ENCODE results near the gene INTS1.
"Not testable (repeated sequence)": the region's sequence is repeated elsewhere in the genome, so short reads cannot be mapped to it uniquely, and the experiment has no call there.

Gene INTS1

DNA sequence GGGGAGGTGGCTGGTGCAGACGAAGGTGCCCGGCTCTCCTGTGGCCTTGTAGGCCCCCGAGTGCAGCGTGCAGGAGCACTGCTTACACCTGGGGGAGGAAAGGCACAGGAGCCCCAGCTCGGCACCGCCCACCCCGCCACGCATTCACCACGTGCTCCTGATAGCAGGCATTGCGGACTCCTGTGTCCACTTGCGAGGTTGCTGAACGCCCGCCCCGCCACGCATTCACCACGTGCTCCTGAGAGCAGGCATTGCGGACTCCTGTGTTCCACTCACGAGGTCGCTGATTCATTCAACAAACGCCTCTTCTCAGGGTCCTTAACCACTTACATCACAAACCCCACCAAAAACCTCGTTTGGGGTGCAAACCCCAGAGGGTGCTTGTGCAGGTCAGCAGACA, 58.8 kb downstream of the INTS1 start:
- no peak for DNase-seq (ENCODE audit: low read depth)

DNA sequence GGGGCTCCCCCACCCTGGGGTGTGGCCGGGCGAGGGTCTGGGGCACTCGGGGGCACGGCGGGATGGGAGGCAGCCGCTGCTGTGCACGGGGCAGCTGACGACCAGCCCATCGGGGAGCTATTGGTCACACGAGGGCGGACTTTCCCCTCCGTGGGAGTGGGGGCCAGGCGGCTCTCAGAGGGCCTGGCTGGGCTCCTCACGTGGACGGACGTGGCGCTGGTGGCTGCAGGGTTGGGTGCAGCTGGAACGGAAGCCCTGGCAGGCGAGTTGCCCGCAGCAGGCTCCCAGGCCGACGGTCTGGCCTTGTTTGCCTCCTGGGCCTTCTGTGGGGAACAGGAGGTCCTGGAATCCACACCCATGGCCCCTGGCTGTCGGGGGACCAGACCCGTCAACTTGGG, 59.3 kb downstream of the INTS1 start:
- no peak for DNase-seq (ENCODE audit: low read depth)

DNA sequence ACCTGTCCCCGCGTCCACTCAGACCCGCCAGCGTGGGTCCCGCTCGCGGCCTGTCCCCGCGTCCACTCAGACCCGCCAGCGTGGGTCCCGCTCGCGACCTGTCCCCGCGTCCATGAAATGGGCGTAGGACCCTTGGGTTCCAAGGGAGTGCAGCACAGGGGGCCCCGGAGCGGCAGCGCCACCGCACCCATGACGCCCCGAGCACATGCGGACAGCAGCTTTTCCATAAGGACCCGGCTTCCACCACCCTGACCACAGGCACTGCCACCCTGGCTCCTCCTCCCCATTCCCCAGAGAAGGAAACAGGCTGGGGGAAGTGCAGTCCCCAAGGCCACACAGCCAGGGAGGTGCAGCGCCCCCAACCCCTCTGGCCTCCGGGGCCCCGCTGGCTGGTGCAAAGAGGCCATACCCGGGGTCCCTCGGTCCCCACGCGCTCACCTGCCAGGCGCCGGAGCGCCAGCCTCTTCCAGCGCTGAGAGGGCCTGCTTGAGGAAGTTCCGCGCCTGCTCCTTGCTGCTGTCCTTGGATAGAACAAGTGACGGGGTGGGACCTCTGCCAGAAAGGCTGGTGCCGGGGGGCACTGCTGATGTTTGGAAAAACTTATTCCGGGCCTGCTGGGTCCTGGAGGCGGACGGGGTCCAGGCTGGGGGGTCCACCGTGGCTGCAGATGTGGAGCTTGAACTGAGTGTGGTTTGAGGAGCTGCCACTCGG, 59.8 kb downstream of the INTS1 start:
- DNase-seq (ENCODE audit: low read depth) = no peak

DNA sequence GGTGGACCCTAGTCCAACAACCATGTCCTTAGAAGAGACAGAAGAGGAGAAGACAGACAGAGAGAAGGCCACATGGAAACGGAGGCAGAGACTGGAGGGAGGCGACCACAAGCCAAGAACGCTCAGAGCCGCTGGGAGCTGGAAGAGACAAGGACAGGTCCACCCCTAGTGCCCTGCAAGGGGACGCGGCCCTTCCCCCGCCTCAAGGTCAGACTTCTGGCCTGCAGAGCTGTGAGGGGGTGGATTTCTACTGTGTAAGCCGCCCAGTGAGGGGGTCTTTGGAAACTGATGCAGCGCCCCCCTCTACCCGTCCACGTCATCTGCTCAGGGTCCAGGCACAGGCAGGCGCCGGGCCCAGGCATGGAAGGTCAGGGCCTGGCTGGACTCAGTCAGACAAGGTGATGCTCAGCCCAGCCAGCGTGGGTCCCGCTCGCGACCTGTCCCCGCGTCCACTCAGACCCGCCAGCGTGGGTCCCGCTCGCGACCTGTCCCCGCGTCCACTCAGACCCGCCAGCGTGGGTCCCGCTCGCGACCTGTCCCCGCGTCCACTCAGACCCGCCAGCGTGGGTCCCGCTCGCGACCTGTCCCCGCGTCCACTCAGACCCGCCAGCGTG, 60.5 kb downstream of the INTS1 start:
- DNase-seq (ENCODE audit: low read depth) = not testable (repeated sequence)

DNA sequence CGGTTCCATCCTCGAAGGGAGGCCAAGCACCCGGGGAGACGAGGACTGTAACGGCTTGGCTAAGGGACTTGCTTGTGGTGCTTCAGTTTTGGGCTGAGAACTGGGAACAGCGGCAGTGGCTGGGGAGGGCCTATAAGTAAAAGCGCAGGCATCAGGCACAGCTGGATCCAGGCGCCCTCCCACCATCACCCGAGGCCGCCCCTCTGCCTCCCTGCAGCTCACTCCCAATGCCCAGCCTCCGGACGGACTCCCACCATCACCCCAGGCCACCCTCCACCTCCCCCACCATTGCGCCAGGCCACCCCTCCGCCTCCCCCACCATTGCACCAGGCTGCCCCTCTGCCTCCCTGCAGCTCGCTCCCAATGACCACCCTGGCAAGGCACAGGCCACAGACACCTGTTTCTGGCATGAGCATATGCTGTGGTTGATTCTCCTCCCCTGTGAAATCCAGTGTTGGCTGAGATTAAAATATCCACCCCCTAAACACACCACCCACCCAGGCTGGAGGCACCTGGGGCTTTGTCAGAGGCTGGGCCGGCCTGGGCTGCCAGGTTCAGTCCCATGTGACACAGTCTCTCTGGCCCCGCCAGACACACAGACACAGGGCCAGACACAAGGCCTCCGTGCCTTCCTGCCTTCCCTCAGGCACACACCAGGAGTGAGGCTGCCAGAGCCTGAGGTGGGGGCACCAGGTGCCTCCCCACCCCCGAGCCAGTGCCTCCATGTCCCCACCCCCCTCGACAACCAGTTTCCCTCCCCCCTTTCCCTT, 61.6 kb downstream of the INTS1 start:
- no peak for DNase-seq (ENCODE audit: low read depth)

DNA sequence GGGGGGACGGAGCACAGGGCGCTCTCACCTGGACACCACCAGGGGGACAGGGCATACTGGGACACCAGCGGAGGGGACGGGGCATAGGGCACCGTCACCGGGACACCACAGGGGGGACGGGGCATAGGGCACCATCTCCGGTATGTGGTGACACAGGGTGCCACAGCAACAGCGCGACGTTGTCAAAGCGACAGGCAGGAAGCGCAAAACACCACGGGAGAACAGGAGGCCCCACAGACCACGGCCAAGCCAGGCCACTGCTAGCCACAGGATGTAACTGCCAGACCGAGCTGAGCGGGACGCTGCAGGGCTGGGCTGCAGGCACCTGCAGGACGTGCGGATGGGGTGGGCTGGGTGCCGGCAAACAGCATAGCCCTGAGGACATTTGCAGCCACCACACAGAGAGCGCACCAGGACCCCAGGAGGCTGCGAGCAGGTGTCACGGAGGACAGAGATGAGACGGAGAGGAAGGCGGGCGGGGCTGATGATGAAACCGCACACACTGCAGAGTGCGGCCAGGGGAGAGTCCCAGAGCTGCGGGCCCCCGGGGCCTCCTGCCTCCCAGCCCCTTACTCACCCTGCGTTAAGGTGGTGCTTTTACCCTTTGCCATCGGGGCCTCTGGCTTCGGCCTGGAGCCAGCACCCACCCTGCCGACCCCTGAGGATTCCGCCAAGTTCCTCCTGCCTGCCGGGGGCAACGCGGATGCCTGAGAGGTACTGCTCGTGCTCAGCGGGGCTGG, 62.4 kb downstream of the INTS1 start:
- no peak for DNase-seq (ENCODE audit: low read depth)

DNA sequence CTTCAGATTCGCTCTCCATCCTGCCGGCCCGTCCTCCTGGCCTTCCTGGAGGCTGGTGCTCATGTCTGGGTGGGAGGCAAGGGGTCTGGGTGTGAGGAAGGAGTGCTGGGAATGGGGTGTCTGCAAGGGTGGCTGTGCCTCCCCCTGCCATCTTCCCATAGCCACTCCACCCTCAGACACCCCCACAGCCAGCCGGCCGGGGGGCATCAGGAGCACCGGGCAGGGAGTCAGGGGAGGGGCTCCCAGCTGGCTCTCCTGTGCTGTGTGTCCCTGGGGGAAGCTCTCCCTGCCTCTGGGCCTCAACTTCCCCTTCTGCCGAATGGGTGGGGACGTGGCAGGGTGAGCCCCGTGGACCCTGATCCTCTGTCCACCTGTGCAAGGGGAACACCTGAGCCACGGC, 63.6 kb downstream of the INTS1 start:
- DNase-seq (ENCODE audit: low read depth) = no peak

DNA sequence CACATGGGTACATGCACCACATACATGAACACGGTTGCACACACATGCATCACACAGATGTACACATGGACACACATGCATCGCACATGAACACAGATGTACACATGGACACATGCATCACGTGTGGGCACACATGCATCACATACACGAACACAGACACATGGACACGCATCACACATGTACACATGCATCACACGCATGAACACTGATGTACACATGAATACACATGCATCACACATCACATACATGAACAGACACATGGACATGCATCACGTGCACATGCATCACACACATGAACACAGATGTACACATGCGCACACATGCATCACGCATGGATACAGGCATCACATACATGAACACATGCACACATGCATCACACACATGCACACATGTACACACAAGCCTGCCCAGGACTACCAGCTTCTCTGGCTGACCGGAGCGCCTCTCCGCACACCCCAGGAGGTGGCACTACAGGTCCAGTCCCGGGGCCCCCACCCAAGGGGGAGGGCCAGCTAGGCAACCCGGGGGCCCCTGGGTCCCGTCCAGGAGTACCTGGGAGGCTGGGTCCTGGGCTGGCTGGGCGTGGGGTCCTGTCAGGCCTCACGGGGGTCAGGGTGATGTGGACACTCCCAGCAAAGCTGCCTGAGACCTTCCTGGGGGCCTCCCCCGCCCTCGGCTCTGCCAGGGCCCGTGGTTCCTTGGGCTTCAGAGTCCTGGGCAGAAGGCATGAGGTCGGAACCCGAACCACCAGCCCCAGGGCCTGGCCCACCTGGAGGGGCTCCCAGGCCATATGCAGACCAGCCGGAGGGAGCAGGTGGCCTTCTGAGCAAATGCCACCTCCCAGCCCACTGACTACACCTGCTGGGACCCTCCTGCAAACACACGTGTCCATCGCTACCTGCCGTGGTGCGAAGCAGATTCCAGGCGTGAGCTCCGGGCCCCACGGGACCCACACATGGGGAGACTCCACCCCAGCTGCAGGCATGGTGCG, 64.5 kb downstream of the INTS1 start:
- DNase-seq (ENCODE audit: low read depth) = no peak

DNA sequence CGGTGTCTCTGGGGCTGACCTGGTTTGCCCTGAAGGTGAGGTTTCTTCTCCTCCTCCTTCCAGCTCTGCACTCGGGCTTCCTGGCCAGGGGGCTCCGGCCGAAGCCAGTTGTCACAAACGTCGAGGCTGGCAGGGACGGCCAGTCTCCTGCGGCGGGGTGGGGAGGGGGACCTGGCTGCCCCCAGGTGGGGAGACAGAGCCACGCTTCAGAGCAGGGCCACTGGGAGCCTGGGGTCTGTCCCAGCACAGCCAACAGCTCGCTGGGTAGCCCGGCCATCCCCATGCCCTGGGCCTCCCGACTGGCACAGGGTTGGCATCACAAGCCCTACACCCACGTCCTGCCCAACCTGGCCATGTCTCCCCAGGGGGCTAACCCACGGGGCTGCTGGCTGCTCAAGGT, 65.4 kb downstream of the INTS1 start:
- DNase-seq (ENCODE audit: low read depth) = no peak

DNA sequence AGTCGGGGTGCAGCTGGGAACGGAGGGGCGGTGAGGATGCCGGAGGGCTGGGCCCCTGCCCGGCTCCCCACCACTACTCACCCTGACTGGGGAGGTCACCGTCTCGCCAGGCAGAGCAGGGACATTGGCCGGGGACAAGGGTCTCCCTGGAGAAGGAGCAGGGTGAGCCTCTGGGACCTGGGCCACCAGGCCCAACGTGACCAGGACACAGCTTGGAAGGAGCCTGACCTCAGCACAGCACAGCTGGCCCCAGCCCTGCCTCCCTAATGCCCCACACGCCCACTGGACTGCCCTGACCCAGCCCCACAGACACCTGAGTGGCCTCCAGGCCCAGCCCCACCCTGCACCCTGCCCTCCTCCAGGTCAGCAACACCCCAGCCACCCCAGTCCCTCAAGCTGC, 66.0 kb downstream of the INTS1 start:
- DNase-seq (ENCODE audit: low read depth) = no peak

DNA sequence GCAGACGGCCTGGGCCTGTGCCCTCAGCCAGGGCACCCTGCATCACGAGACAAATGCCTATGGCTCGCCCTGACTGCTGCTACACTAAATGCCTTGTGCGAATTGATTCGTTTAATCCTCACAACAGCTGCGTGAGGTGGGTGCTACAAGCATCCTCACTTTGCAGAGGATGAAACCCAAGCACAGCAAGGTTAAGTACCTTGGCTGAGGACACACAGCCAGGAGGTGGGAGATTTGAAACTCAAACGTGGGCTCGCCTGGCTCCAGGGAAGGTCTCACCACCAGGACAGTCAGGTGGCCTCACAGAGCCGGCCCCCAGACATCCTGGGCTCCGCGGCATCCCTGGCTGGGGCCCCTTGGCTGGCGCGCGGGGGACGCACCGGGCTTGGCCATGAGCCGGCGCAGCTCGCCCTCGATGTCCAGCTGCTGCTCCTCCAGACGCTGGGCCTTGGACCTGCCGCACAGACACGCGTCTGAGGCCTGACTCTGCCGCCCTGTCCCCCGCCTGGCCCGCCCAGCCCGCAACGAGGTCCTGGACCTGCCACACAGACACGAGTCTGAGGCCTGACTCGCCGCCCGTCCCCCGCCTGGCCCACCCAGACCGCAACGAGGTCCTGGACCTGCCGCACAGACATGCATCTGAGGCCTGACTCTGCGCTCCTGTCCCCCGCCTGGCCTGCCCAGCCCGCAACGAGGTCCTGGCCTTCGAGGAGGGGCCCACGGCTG, 66.9 kb downstream of the INTS1 start:
- no peak for DNase-seq (ENCODE audit: low read depth)

DNA sequence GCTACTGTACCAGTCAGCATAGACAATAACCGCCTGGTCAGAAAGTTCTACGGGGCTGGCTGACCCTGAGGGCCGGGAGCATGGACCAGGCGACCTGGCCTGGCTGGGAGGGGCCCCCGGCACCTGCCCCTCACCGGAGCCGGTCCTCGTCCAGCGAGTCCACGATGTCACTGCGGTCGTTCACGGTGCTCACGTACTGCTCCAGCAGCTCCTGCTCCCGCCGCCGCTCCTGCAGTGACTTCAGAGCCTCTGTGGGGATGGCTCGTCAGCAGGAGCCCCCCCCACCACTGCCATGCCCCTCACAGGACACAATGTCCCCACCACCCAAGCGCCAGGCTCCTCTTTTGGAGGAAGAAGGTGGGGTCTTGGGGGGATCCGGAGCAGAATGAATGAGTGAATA, 67.6 kb downstream of the INTS1 start:
- DNase-seq (ENCODE audit: low read depth) = no peak

DNA sequence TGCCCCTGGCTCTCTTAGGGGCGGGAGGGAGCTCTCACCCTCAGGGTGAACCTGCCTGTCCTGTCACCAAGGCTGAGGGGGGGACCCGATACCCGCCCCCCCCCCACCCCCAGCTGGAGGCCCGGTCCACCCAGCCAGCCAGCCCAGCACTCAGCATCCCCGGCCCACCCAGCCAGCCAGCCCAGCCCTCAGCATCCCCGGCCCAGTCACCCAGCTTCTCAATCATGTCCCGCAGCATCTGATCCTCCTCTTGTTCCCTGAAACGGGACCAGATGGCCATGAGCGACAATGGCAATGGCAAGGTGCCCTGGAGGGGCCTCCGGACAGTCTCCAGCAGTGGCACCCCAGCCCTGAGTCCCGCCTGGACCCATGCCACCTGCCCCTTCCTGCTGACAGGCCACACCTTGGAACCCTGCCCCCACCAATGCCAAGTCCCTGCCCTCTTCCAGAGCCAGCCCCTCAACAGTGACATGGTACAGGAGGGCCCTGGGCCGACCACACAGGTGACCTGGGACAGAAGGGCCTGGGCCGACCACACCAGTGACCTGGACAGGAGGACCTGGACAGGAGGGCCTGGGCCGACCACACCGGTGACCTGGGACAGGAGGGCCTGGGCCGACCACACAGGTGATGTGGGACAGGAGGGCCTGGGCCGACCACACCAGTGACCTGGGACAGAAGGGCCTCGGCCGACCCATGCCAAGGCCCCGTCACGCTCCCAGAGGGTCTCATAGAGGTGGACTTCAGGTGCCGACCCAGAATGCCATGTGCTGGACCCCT, 69.1 kb downstream of the INTS1 start:
- no peak for DNase-seq (ENCODE audit: low read depth)

DNA sequence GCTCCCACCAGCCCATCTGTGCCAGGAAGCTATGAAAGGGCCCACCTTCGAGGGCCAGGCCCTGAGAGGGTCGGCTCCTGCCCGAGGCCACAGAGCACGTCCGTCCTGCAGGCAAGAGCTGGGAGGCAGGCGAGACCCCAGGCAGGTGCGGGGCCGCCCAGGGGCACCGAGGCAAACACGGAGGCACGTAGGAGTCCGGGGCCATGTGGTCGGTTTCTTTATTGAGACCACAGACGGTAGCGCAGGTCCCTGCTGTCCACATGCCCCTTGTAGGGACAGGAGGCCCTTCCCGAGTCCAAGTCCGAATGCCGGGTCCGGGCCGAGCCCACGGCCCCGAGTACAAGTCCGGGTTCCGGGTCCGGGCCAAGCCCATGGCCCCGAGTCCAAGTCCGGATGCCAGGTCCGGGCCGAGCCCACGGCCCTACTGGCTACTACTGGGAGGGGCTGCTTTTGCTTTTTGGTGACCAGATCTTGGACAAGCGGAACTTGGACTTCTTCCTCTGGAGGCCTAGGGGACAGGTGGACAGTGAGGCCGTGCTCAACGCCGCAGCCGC, 69.9 kb downstream of the INTS1 start:
- no peak for DNase-seq (ENCODE audit: low read depth)

DNA sequence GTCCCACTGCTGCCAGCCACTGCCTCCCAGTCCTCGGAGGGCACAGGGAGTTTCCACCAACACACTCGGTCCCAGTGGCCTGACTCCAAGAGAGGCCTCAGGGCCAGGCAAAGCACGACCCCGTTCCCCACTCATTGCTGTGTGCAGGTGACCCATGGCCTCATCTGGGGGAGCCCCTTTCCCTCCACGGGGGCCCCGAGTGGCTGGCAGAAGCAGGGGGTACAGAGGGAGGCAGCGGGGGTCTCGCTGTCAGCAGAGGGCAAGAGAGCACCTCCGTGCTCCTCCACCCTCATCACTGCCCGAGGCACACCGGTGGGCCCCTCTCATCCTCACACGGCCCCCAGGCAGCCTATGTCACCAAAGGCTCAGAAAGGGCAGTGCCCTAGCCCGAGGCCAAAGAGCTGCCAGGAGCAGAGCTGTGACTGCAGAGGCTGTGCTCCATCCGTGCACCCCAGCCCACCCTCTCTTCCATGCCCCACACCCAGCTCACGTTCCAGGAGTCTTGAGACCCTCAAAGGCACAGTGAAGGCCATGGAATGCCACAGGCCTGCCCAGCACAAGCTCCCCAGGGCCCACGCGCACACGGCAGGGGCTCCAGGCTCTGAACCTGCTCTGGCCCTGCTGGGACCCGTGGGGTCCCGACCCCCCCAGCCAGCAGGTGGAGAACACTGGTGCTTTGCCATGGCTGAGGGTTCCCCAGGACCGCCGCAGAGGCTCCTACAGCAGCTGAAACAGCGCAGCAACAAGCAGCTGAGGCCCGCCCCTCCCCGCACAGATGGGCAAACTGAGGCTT, 70.9 kb downstream of the INTS1 start:
- DNase-seq (ENCODE audit: low read depth) = no peak

DNA sequence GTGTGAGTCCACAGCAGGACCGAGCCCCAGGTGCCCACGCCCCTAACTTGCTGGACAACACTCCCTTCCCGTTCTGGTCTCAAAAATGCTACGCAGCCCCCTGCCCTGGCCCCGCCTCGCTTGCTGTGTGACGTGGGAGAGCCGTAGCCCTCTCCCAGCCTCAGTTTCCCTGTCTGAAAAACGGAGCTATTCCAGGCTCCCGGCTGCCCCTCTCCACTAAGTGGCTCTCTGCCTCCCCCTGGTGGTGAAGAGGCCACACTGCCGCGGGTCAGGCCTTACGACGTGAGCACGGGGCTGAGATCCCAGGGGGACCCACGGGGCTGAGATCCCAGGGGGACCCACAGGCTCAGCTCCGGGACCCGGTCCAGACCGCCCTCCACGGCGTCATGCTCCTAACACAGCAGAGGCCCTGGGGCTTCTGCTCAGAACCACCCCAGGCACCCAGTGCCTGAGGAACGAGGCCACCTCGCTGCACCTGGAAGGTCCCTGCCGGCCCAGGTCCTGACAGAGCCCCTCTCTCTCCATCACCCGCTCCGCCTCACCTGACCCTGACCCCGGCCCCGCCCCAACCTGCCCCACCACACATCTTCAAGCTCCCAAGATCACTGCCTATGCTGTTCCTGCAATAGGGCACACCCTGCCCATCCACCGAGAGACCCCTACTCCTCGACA, 71.6 kb downstream of the INTS1 start:
- DNase-seq (ENCODE audit: low read depth) = peak; percentile 75

DNA sequence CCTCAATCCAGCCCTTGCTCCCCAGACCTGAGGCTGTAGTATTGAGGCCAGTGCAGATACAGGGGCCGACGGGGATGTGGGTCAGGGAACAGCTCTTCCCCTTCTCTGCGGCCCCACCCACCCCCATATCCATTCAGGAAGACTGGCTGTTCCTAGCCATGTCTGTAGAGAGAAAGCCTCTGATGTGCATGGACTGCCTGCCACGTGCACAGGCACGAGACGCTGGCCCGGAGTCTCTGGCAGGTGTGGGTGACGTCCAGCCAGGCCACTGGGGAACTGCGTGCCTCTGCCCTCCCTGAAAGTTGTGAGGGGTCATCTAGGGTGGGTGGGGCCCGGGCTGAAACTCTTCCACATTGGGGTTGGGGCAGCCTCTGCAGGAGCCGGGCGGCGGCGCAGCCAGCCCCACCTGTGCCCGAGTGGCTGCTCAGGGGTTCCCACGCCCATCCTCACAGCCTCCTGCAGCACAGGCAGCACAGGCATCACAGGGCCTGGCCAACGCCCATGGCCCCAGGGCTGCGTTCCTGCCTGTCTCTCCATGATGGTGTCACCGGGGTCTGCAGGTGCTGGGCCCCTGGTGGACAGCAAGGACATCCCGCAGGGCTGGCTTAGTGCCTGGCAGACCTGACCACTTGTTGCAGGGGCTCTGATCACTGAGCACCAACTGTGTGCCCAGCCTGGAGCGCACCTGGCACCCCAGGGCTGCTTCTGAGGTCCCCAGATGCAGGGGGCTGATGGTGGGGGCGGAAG, 72.4 kb downstream of the INTS1 start:
- DNase-seq (ENCODE audit: low read depth) = no peak
